CD4-positive, alpha-beta T cell treated with Interleukin-10 for 1 hour (primary cell): Measurements from ENCODE around the gene WDR93.
"Not testable (repeated sequence)": the region's sequence is repeated elsewhere in the genome, so short reads cannot be mapped to it uniquely, and the experiment has no call there.

ENCODE experiments used
- DNase-seq: peaks from one replicate; pipeline ENCODE4 v3.0.0-alpha.2; 2020

The WDR93 gene

DNA sequence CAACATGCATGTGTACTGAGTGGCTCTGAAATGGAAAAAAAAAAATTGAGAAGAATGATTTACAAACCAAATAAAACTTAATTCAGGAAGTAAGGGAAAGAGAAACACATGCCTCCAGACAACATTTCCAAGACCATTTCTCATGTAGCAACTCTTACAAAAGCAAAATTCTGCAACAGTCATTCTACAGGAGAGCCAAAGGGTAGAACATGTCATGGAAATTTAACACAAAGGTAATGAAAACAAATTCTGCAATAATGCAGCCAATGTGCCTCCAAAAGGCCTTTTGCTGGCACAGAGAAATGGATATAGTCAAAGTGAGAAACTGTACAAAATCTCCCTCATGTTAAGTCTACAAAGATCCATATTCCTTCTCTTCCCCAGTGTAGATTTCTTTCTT, 4.1 kb upstream of the WDR93 start:
- no peak for DNase-seq

DNA sequence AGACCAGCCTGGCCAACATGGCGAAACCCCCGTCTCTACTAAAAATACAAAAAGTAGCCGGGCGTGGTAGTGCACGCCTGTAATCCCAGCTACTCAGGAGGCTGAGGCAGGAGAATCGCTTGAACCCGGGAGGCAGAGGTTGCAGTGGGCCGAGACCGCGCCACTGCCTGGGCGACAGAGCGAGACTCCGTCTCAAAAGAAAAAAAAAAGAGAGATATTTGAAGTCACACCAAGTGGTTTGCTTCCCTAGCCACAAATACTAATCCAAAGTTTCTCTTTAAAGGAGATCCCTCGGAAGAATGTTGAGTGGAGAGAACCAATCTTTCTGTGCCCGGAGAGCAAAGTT, 708 bp upstream of the WDR93 start:
- not testable (repeated sequence) for DNase-seq

DNA sequence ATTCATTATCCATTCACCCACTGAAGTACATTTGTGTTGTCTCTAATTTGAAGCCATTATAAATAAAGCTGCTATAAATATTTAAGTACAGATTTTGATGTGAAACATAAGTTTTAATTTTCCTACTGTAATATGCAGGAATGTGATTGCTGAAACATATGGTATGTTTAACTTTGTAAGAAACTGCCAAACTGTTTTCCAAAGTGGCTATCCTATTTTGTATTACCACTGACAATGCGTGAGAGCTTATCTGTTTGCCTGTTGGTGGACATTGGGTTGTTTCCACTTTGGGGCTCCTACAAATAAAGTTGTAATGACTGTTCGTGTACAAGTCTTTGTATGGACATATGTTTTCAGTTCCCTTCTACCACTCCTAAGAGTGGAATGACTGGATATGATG, 2.5 kb downstream of the WDR93 start:
- no peak for DNase-seq

DNA sequence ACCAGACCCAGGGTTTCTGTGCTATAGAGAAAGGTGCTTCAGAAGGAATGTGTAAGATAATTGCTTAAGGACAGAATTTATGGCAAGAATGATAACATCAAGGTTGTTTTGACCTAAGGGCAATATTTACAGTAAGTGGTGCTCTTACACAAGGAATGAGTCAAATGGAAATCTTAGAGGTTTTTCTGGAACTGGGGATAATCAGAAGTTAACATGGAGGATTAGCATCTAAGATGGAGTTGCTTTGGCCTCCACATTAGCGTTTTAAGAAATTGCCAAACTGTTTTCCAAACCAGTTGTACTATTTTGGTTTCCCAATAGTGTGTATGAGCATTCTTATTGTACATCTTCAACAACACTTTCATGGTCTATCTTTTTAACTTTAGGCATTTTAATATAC, 3.1 kb downstream of the WDR93 start:
- DNase-seq: no peak

DNA sequence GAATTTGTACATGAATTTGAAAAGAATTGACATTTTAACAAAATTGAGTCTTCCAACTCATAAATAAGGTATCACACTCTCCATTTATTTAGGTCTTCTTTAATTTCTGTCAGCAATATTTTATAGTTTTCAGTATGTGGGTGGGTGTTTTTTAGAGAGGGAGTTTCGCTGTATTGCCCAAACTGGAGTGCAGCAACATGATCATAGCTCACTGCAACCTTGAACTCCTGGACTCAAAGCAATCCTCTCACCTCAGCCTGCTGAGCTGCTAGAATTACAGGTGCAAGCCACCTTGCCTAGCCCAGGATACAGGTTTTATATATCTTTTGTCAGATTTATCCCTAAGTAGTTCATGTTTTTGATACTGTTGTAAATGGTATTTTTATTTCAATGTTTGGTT, 4.6 kb downstream of the WDR93 start:
- DNase-seq: no peak

DNA sequence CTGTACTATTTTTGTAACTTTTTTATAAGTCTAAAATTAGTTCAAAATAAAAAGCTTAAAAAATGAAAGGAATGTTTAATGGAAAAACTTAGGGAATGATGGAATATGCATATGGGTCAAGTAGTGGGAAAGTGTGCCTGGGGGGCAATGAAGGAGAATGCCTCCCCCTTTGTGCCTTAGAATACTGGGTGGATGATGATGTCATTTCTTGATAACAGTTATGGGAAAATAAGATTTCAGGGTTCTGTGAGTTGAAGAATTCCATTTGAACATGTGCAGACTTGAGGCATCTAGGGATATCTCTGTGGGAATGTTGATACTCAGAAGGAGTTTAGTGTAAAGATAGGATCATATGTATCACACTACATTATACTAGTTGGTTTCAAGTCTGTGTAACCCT, 13.8 kb downstream of the WDR93 start:
- no peak for DNase-seq

DNA sequence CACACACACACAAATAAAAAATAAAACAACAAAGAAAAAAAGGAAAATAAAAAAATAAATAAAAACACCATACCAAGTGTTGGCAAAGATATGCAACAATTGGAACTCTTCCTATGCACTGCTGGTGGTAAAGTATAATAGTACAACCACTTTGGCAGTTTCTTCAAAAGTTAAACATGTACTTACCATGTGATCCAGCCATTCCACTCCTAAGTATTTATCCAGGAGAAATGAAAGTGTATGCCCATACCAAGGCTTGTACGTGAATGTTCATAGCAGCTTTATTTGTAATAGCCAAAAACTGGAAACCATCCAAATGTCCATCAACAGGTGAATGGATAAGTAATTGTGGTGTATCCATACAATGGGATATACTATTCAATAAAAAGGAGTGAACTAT, 17.0 kb downstream of the WDR93 start:
- DNase-seq: no peak

DNA sequence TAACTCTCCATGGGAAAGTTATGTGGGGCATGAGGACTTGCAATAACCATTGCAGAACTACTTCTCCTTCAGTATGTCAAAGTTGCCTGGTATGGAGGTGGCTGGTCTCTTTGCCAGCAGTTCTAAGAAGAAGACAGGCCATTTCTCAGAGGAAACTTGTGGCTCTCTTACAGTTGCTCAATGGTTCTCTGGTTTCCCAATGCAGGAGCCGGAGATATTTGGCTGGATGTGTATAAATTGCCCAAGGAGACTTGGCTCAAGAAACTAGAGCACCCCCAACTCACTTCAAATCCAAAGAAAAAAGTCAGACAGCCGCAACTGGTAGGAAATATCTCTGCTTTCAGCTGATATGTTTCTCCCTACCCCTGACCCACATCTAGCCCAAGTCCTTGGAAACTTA, 24.2 kb downstream of the WDR93 start:
- no peak for DNase-seq

DNA sequence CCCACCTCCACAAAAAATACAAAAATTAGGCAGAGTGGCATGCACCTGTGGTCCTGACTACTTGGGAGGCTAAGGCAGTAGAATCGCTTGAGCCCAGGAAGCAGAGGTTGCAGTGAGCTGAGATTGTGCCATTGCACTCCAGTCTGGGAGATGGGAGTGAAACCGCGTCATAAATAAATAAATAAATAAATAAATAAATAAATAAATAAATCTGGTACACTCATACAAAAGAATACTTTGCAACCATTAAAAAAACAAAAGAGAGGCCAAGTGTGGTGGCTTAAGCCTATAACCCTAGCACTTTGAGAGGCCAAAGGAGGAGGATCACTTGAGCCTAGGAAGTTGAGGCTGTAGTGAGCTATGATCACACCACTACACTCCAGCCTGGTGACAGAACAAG, 32.4 kb downstream of the WDR93 start:
- no peak for DNase-seq

DNA sequence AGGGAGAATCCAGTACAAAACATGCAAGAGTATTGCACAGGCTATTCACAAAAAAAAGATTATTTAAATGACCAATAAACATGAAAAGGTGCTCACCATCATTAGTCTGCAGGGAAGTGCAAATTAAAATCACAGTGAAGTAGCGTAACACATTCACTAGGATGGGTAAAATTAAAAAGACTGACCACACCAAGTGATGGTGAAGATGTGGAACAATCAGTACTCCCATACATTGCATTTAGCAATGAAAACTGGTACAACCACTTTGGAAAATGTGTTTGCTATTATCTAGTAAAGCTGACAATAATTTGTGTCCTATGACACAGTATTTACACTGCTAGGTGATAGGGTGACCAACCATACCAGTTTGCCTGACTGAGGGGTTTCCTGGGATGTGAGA, 34.0 kb downstream of the WDR93 start:
- DNase-seq: no peak

DNA sequence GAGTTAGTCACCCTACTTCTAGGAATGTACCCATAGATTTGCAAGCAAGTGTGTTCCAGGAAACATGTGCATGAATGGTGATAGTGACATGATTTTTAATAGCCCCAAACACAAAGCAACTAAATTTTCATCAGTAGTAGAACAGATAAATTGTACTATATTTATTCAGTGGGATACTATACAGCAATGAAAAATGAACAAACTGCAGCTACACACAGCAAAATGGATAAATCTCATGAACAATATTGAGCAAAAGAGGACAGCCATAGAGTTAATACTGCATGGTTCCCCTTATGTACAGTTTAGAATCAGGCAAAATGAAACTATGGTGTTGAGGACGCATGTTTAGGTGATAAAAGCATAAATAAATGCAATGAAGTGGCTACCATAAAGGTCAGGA, 34.5 kb downstream of the WDR93 start:
- no peak for DNase-seq

DNA sequence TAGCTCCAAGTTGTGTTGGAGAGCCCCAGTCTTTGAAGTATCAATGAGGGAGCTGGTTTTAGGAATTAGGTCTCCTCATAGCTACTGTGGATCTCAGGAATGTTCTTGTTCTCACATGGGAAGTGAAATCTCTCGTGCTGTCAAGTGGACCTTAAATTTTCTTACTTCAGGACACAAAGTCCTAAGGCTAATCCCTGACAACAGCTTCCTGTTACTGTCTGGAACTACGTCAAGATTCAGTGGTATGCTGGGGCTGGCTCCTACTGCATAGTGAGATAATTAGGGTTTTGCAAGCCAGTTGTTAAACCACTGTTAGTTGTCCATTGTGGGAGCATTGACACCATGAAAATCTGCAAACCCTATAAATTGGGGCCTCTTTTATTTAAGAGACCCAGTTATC, 37.6 kb downstream of the WDR93 start:
- DNase-seq: no peak

DNA sequence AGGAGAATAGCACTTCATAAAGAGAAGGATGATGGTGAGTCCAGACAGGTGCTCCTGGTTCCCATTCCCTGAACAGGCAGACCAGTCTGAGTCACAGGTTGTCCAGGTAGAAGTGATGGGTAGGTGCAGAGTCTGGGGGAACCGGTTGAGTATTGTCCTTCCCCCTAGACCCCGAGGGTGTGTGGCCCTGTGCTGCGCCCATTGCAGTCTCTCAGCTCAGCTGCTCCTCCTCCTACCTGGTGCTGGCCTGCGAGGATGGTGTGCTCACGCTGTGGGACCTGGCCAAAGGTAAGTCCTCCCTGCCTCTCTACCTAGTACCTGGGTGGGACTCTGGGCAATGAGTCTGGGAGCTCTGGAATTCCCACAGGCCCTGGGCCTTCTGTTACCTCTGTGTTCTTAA, 40.7 kb downstream of the WDR93 start:
- no peak for DNase-seq

DNA sequence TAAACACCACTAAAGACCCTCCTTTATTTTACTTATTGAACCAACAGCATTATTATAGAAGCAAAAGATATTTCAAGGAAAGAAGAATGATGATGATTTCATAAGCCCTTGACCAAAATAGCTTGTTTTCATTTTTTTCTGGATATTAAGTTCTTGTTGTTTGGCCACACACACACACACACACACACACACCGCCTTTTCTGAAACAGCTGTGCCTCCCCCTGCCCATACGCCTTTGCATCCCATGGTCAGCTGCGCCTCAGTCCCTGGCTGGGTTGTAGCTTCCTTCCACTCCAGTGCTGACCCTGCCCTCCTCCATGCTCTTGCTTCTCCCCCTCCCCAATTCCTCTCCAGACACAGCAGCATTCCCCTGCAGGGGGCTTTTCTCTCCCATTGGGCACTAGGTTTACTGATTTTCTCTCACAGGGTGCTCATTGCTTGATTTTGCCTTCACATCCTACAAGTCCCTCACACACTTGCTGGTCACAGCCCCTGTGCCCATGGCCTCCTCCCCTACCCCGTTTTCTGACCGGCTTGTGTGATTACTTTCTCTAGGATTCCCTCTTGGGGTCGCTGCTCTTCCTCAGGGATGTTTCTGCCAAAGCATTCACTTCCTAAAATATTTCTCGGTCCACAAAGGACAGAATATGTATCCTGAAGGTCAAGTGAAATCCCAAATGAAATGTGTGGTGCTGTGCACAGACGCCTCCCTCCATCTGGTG, 42.0 kb downstream of the WDR93 start:
- DNase-seq: no peak

DNA sequence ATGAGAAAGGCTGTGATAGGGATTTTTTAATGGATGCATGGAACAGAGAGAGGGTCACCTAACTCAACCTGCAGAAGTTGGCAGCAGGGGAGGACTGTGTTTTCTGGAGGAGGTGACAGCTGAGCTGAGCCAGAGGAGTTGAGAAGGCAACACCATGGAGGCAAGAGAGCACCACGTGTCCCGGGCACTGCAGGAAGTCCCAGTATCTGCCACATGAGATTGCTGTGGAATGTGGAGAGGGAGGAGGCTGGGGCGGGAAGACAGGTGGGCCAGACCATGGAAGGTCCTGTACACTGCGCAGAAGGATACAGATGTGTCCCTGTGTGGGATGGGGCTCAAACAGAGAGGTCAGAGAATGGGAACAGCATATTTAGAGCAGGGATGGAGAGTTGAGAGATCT, 45.2 kb downstream of the WDR93 start:
- DNase-seq: no peak

DNA sequence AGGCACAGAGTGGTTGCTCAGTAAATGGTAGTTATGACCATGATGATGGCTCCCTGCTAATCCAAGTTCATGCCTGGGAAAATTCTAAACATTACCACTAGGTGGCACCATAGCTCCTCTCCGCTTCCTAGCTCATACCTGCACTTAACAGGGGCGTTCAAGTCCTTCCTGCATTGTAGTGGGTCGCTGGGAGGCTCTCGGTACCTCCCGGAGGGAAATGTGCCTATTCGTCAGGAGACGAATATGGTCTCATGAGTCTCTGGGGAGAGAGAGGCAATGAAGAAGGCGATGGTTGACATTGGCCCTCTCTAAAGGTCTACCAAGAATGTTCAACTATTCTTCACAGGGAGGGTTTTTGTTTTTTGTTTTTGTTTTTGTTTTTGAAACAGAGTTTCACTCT, 49.5 kb downstream of the WDR93 start:
- DNase-seq: peak; percentile 78

DNA sequence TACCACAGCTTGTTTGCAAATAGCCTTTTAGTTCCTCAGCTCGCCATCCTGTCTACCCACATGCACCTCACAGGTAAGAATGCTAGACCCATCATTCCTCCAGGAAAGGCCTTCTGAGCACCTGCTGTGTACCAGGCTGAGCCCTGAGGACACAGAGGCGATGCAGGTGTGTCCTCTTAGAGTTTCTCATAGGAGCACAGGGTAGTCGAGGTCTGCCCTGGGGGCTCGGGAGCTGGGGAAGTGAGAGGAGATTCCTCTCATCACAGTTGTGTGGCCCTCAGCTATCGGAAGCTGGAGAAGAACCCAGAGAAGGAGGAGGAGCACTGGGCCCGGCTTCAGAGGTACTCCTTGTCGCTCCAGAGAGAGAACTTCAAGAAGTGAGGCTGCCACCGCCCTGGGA, 52.4 kb downstream of the WDR93 start:
- no peak for DNase-seq

DNA sequence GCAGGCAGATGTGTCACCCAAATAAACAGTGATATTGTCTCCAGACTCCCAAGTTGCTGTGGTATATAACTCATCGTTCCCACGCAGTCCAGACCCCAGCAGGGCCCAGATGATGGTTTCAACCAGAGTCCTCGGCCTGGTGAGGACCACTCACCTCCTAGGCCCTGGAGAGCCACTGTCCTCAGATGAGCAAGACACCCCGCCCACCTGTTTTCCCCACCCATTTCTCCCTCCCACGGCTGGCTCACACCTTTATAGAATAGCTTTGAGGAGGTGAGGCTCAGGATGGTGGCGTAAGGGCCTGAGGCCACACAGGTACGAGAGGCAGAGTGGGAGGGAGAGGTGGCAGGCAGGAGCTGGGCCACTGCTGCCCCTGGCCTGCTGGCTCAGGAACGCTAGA, 53.0 kb downstream of the WDR93 start:
- no peak for DNase-seq

DNA sequence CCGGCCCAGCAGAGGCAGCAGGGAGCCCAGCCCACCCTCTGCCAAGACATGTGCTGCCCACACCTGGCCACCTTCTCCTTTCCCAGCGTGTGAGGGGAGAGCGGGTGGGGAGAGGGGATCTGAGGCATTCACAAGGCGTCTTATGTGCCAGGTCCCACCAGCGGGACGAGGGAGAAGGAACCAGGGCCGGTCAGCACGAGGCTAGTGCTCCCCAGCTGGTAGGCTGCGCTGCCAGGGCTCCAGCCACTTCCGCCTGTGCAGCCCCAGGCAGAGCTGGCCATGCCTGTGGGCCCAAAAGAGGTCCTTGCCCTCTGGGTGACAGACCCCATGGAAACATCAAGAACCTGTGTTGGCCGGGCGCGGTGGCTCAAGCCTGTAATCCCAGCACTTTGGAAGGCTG, 54.5 kb downstream of the WDR93 start:
- DNase-seq: no peak

DNA sequence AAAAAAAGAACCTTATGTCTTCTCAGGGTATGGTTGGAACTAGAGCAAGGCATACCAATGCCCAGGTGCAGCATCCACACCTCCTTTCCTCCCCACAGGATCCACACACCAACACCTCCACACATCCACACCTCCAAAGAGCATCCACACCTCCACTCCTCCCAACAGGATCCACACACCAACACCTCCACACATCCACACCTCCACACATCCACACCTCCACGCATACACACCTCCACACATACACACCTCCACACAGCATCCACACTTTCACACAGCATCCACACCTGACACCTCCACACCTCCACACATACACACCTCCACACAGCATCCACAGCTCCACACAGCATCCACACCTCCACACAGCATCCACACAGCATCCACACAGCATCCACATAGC, 55.2 kb downstream of the WDR93 start:
- no peak for DNase-seq

DNA sequence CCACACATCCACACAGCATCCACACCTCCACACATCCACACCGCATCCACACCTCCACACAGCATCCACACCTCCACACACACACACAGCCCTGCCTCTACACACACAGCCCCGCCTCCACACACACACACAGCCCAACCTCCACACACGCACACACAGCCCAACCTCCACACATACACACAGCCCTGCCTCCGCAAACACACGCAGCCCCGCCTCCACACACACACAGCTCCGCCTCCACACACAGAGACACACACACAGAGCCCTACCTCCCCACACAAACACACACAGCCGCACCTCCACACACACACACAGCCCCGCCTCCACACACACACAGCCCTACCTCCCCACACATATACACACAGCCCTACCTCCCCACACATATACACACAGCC, 55.8 kb downstream of the WDR93 start:
- no peak for DNase-seq

DNA sequence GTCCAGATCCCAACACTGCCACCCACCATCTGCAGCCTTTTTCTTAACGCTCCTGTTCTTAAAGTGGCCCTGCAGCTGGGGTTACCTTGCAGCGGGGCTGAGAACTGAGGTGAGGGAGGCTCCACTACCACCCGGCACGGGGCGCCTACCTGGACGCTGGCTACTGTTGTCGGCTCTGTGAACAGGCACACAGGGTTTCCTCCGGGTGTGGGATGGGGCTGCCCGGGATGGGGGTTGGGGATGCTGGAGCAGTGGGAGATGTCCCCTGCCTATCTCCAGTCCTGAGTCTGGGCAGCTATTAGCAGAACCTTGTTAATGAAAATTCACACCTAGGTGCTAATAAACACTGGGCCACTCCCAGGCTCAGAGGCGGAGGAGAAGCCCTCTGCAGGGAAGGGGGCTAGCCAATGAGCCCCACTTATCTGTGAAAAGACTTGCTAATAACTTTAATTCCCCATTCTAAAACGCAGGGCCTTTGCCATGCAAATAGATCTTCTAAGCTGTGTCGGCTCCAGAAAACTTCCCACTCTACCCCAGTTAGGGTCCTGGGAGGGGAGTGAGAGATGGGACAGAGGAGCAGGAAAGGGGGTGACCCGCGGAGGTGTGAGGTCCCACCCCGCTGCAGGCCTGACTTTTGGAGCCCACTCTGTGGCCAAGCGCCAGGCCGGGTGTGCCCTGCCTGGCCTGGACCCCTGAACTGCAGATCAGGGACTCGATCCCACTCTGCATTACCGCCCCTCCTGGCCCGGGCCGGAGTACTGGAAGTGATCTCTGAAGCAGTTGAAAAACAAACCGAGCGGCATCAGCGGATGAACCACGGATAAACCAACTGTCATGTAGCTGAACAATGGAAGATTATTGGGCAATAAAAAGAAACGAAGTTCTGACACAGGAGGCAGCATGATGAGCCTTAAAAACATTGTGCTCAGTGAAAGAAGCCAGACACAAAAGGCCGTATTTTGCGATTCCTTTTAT, 57.4 kb downstream of the WDR93 start:
- DNase-seq: no peak

DNA sequence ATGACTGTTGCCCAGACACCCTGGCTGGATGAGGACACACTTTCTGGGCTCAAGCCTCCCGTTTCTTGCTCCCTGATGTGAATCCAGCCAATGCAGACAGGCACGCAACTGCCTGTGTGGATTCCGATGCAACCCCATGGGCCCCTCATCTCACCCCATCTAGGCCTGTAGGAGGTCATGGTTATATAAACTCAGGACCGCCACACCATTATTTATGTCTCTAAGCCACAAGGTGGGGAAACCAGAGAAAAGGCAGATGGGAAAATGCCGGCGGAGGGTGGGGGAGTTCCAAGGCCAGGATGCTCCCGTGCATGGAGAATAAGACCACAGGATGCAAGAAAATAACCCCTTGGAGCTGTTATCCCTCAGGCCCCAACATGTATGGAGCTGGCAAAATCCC, 58.4 kb downstream of the WDR93 start:
- no peak for DNase-seq

DNA sequence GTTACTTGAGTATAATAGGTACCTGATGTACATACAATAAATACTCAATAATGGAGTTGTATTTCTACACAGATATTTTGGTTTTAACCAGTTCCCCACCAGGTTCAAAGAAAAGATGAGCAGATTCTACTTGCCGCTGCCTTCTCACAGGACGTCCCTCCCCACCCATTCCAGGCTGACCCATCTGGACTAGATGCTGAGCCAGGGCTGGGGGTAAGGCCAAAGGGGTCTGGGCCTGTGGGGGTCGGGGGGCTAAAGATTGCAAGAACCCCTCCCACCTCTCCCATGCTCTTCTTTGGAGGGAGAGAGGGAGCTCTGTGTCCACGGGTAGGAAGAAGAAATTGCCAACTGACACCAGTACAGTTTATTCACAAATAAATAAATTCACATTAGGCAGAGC, 58.9 kb downstream of the WDR93 start:
- DNase-seq: no peak
